NB4 (cell line): ENCODE measurements around the gene SMC6.

ENCODE experiments used
- DNase-seq: peaks from one replicate; pipeline ENCODE4 v3.0.0; 2010; ENCODE audit warnings: low read depth
- H3K4me3 ChIP-seq: one replicate; pipeline ENCODE4 v1.5.1; 2011; ENCODE audit warnings: mild to moderate bottlenecking, low read depth, low read length, moderate library complexity
- MYC ChIP-seq: IDR thresholded peaks from 2 replicates; pipeline ENCODE4 v1.6.1; 2011; ENCODE audit warnings: low read depth, low read length
- POLR2A ChIP-seq: IDR thresholded peaks from 2 replicates; pipeline ENCODE4 v1.6.1; 2011; ENCODE audit warnings: mild to moderate bottlenecking; ENCODE audit not compliant: insufficient read length; ENCODE audit errors: extremely low read depth
- TF ChIP-seq, protein P1 (sequence below): IDR thresholded peaks from one replicate; pipeline ENCODE4 v1.5.1; 2012; ENCODE audit warnings: low read depth, low read length
- TF ChIP-seq, protein P2 (sequence below): IDR thresholded peaks from 2 replicates; pipeline ENCODE4 v1.6.1; 2011; ENCODE audit warnings: low read depth, low read length

Gene SMC6

DNA sequence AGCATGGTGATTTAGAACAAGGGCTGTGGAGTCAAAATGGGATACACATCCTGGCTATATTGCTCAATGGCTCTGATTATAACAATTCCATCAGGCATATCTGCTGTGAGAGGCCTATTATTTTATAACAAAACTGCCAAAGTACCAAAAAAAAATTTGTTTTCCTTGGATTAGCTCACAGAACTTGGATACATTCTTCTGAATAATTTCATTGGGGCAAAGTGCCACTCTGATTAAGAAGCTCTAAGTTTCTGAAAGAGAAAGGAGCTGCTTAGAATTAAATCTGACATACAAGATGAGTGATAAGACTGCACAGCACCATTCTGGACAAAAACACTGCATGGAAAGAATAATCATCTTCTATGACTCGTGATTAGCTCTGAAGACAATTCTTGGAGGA, 85.7 kb downstream of the SMC6 start:
- DNase-seq, result no peak
- TF ChIP-seq, protein P1, sequence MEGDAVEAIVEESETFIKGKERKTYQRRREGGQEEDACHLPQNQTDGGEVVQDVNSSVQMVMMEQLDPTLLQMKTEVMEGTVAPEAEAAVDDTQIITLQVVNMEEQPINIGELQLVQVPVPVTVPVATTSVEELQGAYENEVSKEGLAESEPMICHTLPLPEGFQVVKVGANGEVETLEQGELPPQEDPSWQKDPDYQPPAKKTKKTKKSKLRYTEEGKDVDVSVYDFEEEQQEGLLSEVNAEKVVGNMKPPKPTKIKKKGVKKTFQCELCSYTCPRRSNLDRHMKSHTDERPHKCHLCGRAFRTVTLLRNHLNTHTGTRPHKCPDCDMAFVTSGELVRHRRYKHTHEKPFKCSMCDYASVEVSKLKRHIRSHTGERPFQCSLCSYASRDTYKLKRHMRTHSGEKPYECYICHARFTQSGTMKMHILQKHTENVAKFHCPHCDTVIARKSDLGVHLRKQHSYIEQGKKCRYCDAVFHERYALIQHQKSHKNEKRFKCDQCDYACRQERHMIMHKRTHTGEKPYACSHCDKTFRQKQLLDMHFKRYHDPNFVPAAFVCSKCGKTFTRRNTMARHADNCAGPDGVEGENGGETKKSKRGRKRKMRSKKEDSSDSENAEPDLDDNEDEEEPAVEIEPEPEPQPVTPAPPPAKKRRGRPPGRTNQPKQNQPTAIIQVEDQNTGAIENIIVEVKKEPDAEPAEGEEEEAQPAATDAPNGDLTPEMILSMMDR, result no peak
- TF ChIP-seq MYC (no peak), POLR2A (no peak)
- TF ChIP-seq, protein P2, sequence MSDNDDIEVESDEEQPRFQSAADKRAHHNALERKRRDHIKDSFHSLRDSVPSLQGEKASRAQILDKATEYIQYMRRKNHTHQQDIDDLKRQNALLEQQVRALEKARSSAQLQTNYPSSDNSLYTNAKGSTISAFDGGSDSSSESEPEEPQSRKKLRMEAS, result no peak
- no peak overlapping the region for H3K4me3 ChIP-seq

DNA sequence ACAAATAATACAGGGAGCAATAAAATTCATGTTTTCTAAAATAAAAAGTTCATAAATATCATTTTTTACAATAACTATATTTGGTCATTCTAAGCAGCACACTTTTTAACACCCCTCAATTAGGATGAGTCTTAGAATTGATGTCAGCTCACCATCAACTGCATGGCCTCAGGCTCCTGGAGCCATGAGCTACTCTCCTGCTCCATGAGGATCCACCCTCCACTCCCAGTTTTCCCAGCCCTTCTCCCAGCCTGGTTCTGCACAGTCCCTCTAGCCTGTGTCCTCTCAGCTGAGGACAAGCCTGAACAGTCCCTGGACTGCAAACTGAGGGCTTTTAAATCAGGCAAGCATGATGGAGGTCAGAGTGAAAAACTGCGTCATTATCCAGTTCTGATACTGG, 89.1 kb downstream of the SMC6 start:
- TF ChIP-seq, protein P1, result no peak
- TF ChIP-seq, protein P2, result no peak
- TF ChIP-seq POLR2A (no peak), MYC (no peak)
- no peak for DNase-seq
- no peak overlapping the region for H3K4me3 ChIP-seq

DNA sequence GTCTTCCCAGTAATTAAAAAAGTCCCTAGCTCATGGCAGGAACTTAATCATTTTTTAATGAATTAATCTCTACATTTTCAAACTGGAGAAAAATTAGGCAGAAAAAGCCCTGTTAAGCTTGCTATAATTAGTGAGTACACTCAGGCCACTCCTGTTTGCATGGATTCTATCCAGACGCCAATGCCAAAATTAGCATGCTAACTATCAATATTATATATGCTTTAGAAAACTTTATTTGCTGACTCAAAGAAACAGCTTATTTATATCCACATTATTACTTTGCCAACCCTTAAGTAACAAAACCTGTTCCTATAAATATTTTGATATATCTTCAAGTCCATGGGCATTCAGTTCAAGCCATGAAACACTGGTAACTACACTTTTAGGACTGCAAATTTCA, 90.9 kb downstream of the SMC6 start:
- TF ChIP-seq, protein P1, result no peak
- TF ChIP-seq MYC (no peak), POLR2A (no peak)
- TF ChIP-seq, protein P2, result no peak
- DNase-seq, result no peak
- no peak overlapping the region for H3K4me3 ChIP-seq

DNA sequence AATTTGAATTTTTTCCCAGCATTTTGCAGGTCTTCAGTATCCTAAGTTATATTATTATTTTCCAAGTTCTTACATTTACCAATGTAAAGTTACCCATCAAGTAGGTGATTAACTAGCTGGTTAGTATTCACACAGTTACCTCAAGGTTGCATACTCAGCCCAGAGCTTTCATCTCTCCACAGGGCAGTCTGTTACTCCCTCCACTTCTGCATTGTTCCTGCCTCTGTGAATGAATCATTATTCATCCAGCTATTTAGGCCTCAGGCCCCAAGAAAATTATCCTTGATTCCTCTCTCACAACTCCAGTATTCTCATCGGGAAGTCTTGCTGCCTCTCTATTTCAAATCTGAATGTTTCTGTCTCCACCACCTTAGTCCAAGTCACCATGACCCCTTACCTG, 92.2 kb downstream of the SMC6 start:
- no peak overlapping the region for H3K4me3 ChIP-seq

DNA sequence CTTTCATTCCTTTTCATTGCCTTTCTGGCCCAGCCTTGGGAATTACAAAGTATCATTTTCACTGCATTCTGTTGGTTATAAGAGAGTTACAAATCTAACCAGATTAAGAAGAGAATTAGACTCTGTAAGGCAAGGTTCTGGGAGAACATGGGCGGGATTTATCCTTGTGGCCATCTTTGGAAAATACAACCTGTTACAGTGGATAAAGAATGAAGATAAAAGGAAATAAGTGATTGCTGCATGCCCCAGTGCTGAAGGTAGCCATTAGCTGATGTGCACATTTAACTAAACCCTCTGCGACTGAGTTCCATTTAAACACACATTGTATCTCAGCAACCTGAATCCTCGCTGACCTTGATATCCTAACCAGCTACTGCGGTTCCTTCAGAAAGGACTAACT, 93.4 kb downstream of the SMC6 start:
- no peak overlapping the region for H3K4me3 ChIP-seq
- TF ChIP-seq POLR2A (no peak), MYC (no peak)
- TF ChIP-seq, protein P1, result no peak
- TF ChIP-seq, protein P2, result no peak
- no peak for DNase-seq

More for the DNA sequence above, 92.2 kb downstream of the SMC6 start:
- DNase-seq, result no peak
- TF ChIP-seq, protein P1, result no peak
- TF ChIP-seq, protein P2, result no peak
- no peak for TF ChIP-seq POLR2A
- no peak for TF ChIP-seq MYC

DNA sequence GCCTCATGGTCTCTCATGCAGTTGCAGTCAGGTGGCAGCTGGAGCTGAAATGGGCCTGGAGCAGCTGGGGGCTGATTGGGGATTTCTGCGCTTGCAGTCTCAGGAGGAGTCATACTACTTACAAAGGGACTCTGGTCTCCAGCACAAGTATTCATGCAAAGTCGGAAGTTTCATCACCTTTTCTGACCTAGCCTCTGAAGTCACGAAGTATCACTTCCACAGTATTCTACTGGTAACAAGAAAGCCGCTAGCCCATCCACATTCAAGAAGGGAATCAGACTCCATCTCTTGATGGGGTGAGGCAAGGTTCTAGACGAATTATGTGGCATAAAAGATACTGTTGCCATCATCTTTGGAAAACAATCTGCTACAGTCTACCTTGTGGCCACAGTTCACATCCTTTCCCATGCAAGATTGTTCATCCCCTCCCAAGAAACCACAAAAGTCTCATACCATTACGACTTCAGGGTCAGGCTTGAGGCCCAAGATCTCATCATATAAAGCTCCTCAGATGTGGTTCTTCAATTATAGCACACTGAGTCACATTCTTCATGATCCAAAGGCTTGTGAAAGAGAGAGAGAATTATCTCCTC, 95.3 kb downstream of the SMC6 start:
- TF ChIP-seq, protein P1, result no peak
- no peak for TF ChIP-seq MYC
- TF ChIP-seq POLR2A, result no peak
- TF ChIP-seq, protein P2, result no peak
- no peak overlapping the region for H3K4me3 ChIP-seq
- no peak for DNase-seq
